GM18505 (cell line): ENCODE measurements around the gene ACAT2.
A peak's percentile ranks its signal among the peaks of the same experiment; 100 is the strongest.
"Not testable (repeated sequence)": the region's sequence is repeated elsewhere in the genome, so short reads cannot be mapped to it uniquely, and the experiment has no call there.

Source experiments
- ATAC-seq: cut with Tn5 transposase; IDR thresholded peaks from one replicate; pipeline ENCODE4 v1.9.1; 2021; ENCODE audit not compliant: unreplicated experiment
- POLR2A ChIP-seq: IDR thresholded peaks from 4 replicates; pipeline ENCODE4 v1.6.1; 2011; ENCODE audit warnings: borderline replicate concordance; ENCODE audit not compliant: insufficient read depth, insufficient read length; ENCODE audit errors: extremely low read depth

The ACAT2 gene

GRCh38 chr6:159777240-159777904, 15.5 kb downstream of the ACAT2 start:
- ATAC-seq: no peak
- TF ChIP-seq POLR2A: no peak

DNA sequence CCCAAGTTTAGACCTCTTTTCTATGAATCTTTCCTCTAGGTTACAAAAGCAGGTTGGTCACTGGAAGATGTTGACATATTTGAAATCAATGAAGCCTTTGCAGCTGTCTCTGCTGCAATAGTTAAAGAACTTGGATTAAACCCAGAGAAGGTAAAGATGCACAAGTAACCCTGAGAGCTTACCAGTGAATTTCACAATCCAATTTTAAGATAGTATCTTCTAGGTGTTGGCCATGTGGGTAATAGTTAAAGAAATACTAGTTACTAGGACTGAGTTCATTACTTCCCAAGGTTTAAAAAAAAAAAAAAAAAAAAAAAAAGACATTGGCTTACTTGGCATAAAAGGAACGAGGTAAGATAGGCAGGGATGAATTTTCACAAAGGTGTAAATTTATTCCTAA, 16.3 kb downstream of the ACAT2 start:
- TF ChIP-seq POLR2A: no peak
- no peak for ATAC-seq

- TF ChIP-seq POLR2A: no peak
- ATAC-seq: no peak
These were observed 16.8 kb downstream of the ACAT2 start for GRCh38 chr6:159778542-159779103.

GRCh38 chr6:159788276-159788675, 26.4 kb downstream of the ACAT2 start:
- no peak for TF ChIP-seq POLR2A
- no peak for ATAC-seq

DNA sequence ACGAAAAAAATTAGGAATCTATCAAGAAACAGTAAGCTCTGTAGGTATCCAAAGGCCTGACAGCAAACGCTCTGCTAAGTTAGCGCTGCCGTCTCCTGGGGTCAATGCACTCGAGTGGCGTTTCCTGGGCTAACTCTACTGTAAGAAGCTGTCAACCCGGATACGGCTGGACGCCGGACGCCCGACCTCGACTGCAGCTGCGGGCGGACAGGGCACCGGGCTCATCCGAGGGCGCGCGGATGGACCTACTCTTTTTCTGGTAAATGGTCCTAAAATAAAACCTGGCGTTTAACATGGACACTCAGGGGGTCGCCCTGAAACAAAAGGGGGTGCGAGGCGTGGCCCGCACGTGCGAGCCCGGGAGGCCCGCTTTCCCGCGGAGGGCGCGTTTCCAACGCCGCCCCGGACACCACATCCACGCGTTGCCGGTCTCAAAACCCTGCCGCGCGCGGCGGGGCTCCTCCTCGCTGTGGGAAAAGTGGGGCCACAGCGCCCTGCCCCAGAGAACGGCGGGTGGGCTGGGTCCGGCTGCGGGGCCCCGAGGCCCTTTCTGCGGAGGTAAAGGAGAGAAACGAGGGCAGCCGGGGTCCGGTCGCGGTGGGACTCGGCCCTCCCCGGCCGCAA, 27.0 kb downstream of the ACAT2 start:
- TF ChIP-seq POLR2A: no peak
- peak; percentile 4 for ATAC-seq

DNA sequence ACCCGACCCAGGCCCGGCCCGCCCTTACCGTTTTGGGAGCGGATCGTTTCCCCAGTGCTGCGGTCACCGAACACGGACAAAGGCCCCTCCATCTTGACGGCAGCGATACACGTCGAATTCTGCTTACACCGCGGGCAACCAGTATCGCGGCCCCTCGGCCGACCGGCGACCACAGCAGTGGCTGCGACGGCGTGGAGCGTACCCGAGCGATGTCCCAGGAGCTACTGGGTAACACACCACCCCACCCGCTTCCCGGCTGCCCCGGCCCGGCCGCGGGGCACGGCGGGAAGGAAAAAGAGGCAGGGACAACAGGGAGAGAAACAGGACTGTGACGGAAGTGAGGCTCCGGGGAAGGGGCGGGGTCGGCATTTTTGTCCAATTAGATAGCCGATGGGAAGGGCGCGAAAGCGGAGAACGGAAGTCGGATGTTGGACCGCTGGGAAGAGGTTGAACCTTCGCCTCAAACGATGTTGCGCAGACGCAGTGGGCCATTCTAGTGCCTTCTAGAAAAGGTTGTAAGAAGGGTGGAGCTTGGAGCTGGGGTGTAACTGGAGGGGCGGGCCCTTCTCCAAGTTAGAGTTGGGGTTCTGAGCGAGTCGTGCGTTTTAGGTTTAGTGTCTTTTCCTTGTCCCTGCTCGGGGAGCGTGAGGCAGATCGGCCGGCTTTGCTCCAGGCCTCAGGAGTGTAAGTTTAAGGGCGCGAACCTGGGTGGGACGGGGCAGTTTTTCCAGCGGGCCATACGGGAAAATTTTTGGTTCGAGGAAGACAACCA, 27.7 kb downstream of the ACAT2 start, which contains the start of gene TCP1:
Gene TCP1, minus strand, starts transcription at position 226 of the 772 bp plus-strand sequence. Its CDS starts 134 bp downstream, at position 92.
- ATAC-seq: peak; percentile 69
- peak; percentile 96 for TF ChIP-seq POLR2A

DNA sequence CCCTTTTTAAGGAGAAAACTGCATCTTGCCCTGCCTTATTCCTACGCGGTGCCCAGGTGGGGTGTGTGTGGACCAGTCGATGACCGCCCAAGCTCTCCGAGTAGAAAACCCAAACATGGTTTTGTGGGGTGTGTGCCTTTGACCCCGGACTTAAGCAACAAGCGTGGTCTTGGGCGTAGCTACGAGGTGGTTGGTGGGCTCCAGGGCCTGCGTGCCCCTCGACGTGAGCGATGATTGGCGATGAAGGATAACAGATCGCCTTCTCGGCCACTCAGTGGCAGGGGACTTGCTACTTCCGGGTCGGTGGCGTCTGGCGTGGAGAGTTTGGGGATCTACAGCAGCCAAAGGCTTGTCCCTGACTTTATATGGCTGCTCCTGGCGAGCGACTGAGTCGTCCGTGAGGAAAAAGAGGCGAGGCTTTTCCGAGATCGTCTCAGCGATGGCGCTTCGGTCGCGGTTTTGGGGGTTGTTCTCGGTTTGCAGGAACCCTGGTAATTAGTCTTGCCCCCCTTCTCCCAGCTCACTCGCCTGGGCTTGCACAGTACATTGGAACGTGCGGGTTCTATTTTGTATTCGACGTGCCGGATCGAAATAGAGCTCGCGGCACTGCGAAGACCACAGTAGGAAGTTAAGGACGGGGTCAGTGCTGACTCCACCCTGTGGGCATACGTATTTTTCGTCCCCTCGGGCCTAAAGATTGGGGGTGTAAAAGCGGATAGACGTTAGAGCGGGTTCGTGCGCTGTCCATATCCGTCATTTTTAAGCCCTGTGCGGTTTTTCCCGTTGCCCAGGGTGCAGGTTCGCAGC, 28.5 kb downstream of the ACAT2 start, which contains the start of gene MRPL18:
Gene MRPL18, plus strand, starts transcription at position 319 of the 807 bp plus-strand sequence. Its CDS starts 121 bp downstream, at position 440.
- peak; percentile 74 for TF ChIP-seq POLR2A
- ATAC-seq: peak; percentile 79

GRCh38 chr6:159790956-159791598, 29.2 kb downstream of the ACAT2 start:
- TF ChIP-seq POLR2A: no peak
- ATAC-seq: no peak

GRCh38 chr6:159794976-159795375, 33.1 kb downstream of the ACAT2 start:
- ATAC-seq: not testable (repeated sequence)

DNA sequence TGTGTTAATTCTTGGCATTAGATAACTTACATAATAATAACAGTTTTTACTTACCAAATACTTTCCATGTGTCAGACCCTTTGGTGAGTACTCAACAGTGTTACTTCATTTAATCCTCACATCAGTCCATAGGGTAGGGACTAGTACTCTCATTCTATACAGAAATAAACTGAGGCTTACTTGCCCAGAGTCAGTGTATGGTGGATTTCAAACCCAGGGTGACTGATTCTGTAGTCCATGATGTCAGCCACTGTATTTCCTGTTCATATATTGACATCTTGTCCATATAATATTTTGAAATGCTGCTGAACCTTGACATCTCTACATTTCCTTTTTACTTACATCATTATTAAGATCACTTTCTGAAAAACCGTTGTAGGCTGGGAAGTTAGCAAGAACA, 35.7 kb downstream of the ACAT2 start:
- TF ChIP-seq POLR2A: no peak
- no peak for ATAC-seq

DNA sequence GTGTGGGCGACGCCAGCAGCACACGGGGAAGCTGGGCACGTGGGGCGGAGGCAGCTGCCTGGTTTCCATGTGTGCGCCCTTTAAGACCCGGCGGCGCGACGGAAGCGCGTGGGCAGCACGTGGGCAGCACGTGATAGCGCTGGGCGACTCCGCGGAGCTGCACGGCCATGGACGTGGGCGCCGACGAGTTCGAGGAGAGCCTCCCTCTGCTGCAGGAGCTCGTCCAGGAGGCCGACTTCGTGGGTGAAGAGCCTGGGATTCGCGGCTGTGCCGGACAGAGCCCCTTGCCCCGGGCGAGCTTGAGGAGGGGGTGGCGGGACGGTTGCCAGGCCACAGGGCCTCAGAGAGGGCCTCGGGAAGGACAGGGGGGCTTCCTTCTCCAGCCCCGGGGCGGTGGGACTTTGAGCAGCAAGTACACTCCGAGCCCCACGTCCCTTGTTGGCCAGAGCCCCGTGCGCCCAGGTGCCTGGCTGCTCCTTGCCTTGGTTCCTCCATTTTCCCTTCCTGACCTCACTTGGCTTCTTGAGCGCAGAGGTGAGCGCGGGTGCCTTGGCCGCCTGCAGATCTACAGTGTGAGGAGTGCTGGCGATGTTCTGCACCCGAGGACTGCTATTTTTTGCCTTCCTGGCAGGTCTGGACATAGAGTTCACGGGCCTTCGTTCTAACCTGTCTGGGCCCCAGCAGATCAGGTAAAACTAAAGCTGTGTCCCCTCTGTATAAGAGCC, 38.5 kb downstream of the ACAT2 start, which contains the start of gene PNLDC1:
Gene PNLDC1, plus strand, starts transcription at position 136 of the 725 bp plus-strand sequence. Its CDS starts 32 bp downstream, at position 168.
- no peak for ATAC-seq

More for the DNA sequence above, 38.5 kb downstream of the ACAT2 start, which contains the start of gene PNLDC1:
- TF ChIP-seq POLR2A: no peak
